GM19324 (cell line): ENCODE data around the gene MGAT5.

ENCODE experiments used
- ATAC-seq: cut with Tn5 transposase; IDR thresholded peaks from one replicate; pipeline ENCODE4 v1.9.1; 2021; ENCODE audit warnings: mild to moderate bottlenecking, moderate library complexity; ENCODE audit not compliant: unreplicated experiment, low FRiP score

Gene MGAT5

DNA sequence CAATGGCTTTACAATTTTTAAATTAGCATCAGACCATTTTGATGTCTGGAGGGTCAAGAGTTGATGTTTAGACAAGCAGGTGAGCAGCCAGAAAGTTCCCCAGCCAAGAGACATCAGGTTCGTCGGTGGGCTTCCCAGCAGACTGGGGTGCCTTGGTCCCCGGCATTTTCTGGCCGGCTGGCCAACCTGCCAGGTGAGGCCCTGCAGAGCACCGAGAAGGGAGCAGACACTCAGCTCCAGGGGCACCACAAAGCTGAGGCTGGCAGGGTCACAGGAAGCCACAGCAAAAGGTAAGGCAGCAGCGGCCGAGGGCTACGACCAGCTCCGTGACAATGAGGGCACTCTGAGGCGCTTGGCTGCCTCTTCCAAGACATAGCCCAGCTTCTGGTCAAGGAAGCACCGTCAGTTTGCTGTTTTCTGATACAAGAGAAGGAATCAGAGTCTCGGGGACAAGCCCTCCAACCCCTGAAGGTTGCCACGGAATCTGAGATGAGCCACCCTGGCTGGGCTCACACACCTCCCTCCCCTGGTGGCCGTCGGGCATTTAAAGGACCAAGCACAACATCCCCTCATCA, 229.0 kb downstream of the MGAT5 start:
- ATAC-seq, result no peak

GRCh38 chr2:134489732-134490384, 236.0 kb downstream of the MGAT5 start:
- no peak for ATAC-seq

GRCh38 chr2:134490559-134490958, 236.7 kb downstream of the MGAT5 start:
- ATAC-seq, result no peak

DNA sequence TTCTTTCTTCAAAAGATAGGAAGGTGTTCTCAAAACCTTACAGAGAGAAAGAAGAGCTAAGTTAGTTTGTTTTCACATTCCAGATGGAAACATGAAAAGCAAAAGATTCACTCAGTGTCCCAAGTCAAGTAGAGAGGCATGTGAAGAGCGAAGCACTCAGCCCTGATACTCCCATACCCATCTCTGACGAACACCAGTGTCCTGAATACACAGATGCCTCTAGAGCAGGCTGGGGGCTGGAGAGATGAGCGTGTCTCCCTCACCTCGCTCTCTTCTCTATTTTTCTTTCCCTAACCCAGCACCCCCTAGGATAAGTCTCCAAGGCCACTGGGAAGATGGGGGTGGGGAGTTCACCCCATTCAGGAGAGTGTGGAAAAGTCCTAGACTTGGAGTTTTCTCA, 237.2 kb downstream of the MGAT5 start:
- ATAC-seq, result no peak

GRCh38 chr2:134491771-134492441, 238.0 kb downstream of the MGAT5 start:
- ATAC-seq, result no peak

DNA sequence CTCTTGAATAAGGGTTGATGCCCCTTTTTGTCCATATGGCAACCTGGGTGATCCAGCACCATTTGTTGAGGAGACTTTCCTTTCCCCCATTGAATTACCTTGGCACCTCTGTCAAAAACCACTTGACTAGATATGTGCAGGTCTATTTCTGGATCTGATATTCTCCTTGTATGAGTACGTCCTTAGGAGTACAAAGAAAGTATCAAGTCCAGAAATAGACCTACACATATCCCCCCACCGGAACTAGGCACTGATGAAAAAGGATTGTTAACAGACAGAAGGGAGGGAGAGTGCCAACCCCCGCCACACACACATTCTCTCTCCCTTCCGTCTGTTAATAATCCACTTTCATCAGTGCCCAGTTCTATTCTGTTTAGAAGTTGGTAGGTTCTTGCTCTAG, 239.9 kb downstream of the MGAT5 start:
- no peak for ATAC-seq

DNA sequence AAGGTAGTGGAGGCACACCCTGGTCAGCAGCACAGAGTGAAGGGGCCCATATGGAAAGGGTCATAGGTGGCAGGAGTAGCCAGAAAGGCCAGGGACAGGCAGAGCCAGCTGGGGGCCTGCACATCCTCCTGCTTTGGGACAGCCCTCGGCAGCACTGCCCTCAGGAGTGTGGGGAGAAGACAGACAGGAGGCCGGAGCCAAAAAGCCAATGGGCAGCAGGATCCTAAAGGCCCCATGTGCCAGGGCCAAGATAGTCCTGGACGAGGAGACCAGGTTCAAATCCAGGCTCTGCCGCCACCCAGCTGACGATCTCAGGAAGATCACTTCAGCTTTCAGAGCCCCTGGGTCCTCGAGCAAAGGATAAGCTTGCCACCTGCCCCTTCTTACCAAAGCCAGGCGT, 244.8 kb downstream of the MGAT5 start:
- no peak for ATAC-seq

DNA sequence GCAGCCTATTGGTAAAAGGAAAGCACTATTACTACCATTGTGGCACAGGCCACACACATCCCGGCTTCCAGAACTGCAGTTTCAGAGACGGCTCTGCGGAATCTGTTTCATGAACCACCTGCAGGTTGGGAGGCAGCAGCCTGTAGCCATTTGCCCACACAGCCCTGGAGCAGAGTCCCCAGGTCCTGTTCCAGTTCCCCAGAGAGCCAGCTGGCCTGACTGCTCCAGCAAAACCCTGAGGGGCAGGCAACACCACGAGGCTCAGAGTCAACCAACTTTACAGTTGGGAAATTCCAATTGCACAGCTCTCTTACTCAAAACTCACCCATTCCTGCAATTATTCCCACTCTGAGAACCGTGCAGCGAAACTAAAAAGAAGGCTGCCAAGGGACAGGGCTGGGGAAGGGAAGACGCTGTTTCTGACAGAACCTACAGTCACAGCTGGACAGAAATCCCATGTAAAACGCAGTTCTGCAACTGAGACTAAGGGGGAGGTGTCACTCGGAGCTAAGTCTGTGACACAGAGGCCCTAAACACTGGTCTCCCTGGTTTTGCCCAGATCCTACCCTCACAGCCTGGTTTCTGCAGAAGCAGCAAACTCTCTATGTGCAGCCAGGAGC, 245.5 kb downstream of the MGAT5 start:
- ATAC-seq, result no peak

- no peak for ATAC-seq
Measured at GRCh38 chr2:134500211-134500935, 246.5 kb downstream of the MGAT5 start.

DNA sequence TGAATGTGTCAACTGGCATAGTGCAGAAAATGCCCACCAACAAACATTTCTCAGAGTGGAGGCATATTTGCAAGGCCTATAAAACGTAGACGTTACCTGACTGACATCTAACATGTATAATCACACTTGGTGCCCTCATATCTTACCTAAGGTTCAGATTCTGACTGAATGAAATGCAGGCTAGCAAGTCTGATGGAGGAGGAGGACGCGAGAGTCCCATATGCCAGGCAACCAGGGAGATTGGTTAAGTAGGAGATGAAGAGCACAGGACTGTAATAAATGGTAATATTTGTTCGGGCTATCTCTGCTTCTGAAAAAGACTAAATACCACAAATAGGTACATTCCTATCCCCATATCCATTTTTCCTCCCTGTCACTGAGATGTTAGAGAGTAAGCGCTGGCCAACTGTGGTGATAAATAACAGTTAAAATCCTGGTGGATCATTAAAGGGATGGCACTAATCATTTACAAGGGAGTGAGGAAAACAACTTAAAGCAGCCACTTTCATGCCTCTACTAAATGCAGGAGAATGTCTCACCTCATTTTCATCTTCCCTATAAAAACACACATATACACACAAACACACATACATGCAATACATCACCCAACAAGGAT, 247.7 kb downstream of the MGAT5 start:
- ATAC-seq, result no peak

- no peak for ATAC-seq
Measured at GRCh38 chr2:134502104-134502503, 248.2 kb downstream of the MGAT5 start.
